ENCODE measurements around the gene PSMB11. TPM values are rescaled to one million over a fixed set of nuclear protein-coding genes. Genes with fewer than 3 reads are reported as not detected.

Gene PSMB11, protein sequence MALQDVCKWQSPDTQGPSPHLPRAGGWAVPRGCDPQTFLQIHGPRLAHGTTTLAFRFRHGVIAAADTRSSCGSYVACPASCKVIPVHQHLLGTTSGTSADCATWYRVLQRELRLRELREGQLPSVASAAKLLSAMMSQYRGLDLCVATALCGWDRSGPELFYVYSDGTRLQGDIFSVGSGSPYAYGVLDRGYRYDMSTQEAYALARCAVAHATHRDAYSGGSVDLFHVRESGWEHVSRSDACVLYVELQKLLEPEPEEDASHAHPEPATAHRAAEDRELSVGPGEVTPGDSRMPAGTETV
- not detected in 2 replicates for total RNA-seq

GRCh38 chr14:23042162-23042965, at the start of gene PSMB11:
TSS of gene PSMB11 (plus strand) at chr14:23042212. CDS start at chr14:23042226, 14 bp downstream.

DNA sequence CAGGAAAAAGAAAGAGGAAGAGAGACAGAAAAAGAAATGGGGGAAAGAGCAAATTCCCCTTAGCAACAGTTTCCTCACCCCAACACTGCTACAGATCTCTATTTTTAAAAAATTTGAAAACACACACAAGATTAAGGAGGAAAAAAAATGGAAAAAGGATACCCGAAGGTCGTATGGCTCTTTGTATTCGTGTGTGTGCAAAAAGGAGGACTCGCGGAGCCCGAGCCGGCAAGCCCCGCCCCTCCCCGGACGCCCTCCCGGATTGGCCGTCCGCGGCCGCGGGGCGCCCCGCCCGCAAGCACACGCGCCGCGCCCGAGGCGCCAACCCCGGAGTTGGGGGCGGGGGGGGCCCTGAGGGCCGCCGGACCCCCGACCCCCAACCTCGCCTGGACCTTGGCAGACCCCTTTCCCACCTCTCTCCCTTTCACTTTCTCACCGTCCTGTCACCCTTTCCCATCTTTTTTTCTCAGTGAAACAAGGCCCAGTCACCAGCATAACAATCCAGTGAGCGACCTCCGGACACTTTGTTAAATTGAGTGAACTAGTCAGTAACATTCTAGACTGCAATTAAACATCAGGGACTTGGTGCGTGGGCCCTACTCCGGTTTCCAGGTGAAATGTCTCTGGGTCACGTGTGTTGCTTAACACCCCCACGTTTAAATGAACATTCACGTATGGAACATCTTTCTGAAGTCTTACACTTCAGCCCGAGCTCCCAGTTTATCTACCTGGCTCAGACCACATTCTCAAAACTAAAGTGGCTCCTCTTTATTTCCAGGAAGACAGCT, 31.9 kb upstream of the PSMB11 start, which contains the start of gene C14orf93:
TSS of gene C14orf93 (minus strand) at position 205 of the 788 bp plus-strand sequence. CDS start 11,120 bp downstream, outside the sequence.

GRCh38 chr14:23034498-23035302, 7.3 kb upstream of the PSMB11 start, which contains the start of gene PSMB5:
TSS of gene PSMB5 (minus strand) at chr14:23034900. CDS start at chr14:23034881, 19 bp downstream.

GRCh38 chr14:23056956-23057756, 15.1 kb downstream of the PSMB11 start, which contains the start of gene CDH24:
TSS of gene CDH24 (minus strand) at chr14:23057520. CDS start at chr14:23055733, 1,787 bp downstream.

Other genes starting within 250 kb of the PSMB11 start
- 0.73 and 1.2 TPM in 2 replicates for gene SLC7A7, start 226.8 kb upstream of the PSMB11 start, total RNA-seq
- 33.4 and 45.0 TPM in 2 replicates for gene MRPL52, start 212.3 kb upstream of the PSMB11 start, total RNA-seq
- 320 and 373 TPM in 2 replicates for gene MMP14, start 205.6 kb upstream of the PSMB11 start, total RNA-seq
- 64.5 and 67.6 TPM in 2 replicates for gene LRP10, start 170.5 kb upstream of the PSMB11 start, total RNA-seq
- 0.37 TPM in 1 of 2 replicates, not detected in the other for gene REM2, start 159.0 kb upstream of the PSMB11 start, total RNA-seq
- 34.9 and 50.0 TPM in 2 replicates for gene RBM23, start 123.1 kb upstream of the PSMB11 start, total RNA-seq
- gene PRMT5, start 112.8 kb upstream of the PSMB11 start, total RNA-seq = 76.8 and 106 TPM in 2 replicates
- gene HAUS4, start 85.1 kb upstream of the PSMB11 start, total RNA-seq = 41.6 and 45.2 TPM in 2 replicates
- gene AJUBA, start 59.7 kb upstream of the PSMB11 start, total RNA-seq = 3.3 and 12.7 TPM in 2 replicates
- gene C14orf93, start 32.1 kb upstream of the PSMB11 start, total RNA-seq = 9.4 and 10.7 TPM in 2 replicates
- 137 and 164 TPM in 2 replicates for gene PSMB5, start 7.3 kb upstream of the PSMB11 start, total RNA-seq
- 2.2 and 3.3 TPM in 2 replicates for gene CDH24, start 15.3 kb downstream of the PSMB11 start, total RNA-seq
- gene ACIN1, start 52.9 kb downstream of the PSMB11 start, total RNA-seq = 80.5 and 100 TPM in 2 replicates
- gene C14orf119, start 53.3 kb downstream of the PSMB11 start, total RNA-seq = 46.9 and 51.8 TPM in 2 replicates
- gene CIROP, start 62.8 kb downstream of the PSMB11 start, total RNA-seq = not detected in 2 replicates
- gene CEBPE, start 77.0 kb downstream of the PSMB11 start, total RNA-seq = not detected in 2 replicates
- gene SLC7A8, start 141.4 kb downstream of the PSMB11 start, total RNA-seq = 2.2 and 3.3 TPM in 2 replicates
- gene RNF212B, start 195.7 kb downstream of the PSMB11 start, total RNA-seq = not detected in 2 replicates
- gene HOMEZ, start 243.9 kb downstream of the PSMB11 start, total RNA-seq = 5.7 and 7.7 TPM in 2 replicates

Measured in subcutaneous preadipocyte (primary cell).